ENCODE results near the gene CDK5. TPM values are rescaled to one million over a fixed set of nuclear protein-coding genes. Genes with fewer than 3 reads are reported as not detected.

The CDK5 gene
- total RNA-seq, 5 donors from 2014 or later (not counting 1 experiment from before 2014, with no cell fraction given) = 5.3 to 8.4 (median 6.5) TPM

DNA sequence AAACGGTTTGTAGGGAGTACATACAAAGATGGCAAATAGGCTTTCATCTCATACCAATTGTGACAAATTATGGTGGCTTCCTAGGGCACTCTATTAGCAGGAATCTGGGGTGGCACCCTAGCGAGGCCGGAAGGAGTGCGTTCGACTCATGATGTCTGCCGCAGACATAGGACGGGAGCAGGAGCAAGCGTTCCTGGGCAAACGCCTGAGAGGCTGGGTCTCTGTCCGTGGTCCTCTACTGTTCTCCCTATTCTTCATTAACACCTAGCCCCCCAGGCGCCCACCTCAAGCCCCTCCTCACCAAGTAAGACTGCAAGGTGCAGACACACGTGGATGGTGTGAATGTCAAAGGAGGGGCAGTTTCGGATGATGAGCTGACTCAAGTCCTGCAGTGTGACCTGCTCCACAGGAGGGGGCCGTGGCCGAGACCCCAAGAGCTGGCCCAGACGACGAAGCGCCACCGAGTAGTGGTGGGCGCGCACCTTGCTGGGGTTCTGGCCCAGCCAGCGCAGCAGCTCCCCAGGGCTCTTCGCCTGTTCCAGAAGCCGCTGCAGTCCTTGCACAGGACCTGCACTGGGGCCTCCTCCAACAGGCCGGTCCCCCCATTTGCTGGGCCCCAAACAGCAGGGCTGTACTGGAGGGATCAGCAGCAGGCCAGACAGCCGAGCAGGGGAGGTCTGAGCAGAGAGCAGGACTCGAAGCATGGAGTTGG lies 21.7 kb upstream of the CDK5 start:
- no peak for ATAC-seq (replicated peaks in 1 of 4)
- peaks cover 15 to 54% of the 10 kb centered on the region in 2 experiments for H3K4me1 ChIP-seq (ENCODE audit: control insufficient read depth in 1 of 2, extremely low read depth in 1 of 2, insufficient read depth in 2 of 2, low read length in 2 of 2)
- H3K4me3 Mint-ChIP-seq = peak overlapping the region; percentile 79 to 85 (median 80)
- DNase-seq = no peak
- H3K36me3 Mint-ChIP-seq = peaks cover 13% of the 10 kb centered on the region
- no peaks in the 10 kb centered on the region for H3K27me3 Mint-ChIP-seq
- H3K4me1 Mint-ChIP-seq = peaks cover 26 to 37% (median 27%) of the 10 kb centered on the region in 3 donors
- peak overlapping the region in 1 of 2 donors; percentile 82 for H3K27ac Mint-ChIP-seq
- WGBS (ENCODE audit: insufficient coverage) = 97% methylated on average over 21 of the region's 27 CpGs
- no peaks in the 10 kb centered on the region for H3K9me3 ChIP-seq
- CTCF ChIA-PET = no interaction called here
- H3K9me3 Mint-ChIP-seq = no peaks in the 10 kb centered on the region
- H3K27me3 ChIP-seq (replicated peaks in 1 of 2; ENCODE audit: control insufficient read depth in 2 of 2, extremely low read depth in 1 of 2, insufficient read depth in 2 of 2, low read length in 1 of 2) = no peaks in the 10 kb centered on the region
- POLR2A ChIA-PET = no interaction called here
- H3K27ac ChIP-seq (ENCODE audit: low read length) = peak overlapping the region; percentile 64
- H3K36me3 ChIP-seq (ENCODE audit: control insufficient read depth in 2 of 2, extremely low read depth in 1 of 2, insufficient read depth in 1 of 2, low read length in 1 of 2) = peaks cover 14 to 22% of the 10 kb centered on the region in 2 donors
- peak overlapping the region; percentile 77 to 90 for H3K4me3 ChIP-seq (ENCODE audit: control insufficient read depth in 1 of 2, extremely low read depth in 1 of 2, low read length in 1 of 2)

DNA sequence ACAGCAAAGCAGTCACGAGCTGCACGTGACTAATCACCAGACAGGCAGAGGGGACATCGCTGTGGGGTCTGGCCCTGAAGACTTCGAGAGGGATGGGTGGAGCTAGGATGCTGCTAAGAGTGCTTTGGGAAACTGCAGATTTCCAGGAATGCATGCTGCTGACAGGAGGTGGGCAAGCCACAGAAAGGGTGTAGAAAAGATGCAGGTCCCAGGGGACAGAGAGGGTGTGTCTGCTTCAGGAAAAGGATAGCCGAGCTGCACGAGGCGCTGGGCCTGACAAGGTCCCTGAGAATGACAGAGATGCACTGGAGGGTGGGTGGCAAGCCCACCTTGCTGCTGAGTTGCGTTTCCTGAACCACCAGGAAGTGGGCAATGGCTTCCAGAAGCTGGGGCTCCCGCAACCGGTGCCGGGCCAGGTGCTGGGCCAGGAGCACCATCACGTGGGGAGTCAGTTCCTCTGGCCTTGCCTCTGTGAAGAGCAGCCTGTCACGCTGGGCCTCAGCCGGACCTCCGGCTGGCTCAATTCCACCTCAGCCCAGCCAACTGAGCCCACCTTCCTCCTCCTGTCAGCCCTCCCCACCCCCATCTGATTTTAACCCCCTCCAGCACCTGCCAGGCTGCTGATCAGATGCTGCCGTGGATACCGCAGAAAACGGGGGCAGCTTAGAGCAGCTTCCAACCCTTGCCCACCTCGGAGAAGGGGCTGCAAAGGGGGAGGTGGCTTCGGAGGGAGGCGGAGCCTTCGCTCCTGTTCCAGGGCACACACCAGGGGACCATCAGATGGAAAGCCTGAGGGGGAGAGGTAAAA lies 20.7 kb upstream of the CDK5 start:
- H3K27me3 Mint-ChIP-seq = no peaks in the 10 kb centered on the region
- Histone ChIP-seq H3K4me1 (ENCODE audit: control insufficient read depth in 1 of 2, extremely low read depth in 1 of 2, insufficient read depth in 2 of 2, low read length in 2 of 2) (peaks cover 11 to 44% of the 10 kb centered on the region in 2 experiments), H3K9me3 (no peaks in the 10 kb centered on the region), H3K4me3 (ENCODE audit: control insufficient read depth in 1 of 2, extremely low read depth in 1 of 2, low read length in 1 of 2) (no peak overlapping the region), H3K27ac (ENCODE audit: low read length) (no peak overlapping the region), H3K27me3 (replicated peaks in 1 of 2; ENCODE audit: control insufficient read depth in 2 of 2, extremely low read depth in 1 of 2, insufficient read depth in 2 of 2, low read length in 1 of 2) (no peaks in the 10 kb centered on the region), H3K36me3 (ENCODE audit: control insufficient read depth in 2 of 2, extremely low read depth in 1 of 2, insufficient read depth in 1 of 2, low read length in 1 of 2) (peaks cover 20 to 32% of the 10 kb centered on the region in 2 donors)
- WGBS (ENCODE audit: insufficient coverage) = 78% methylated on average over 22 of the region's 22 CpGs
- ATAC-seq (replicated peaks in 1 of 4) (no peak), DNase-seq (no peak)
- POLR2A ChIA-PET = interaction anchor here in 1 of 2 donors (0.6 kb wide), 1 partner anchor 22 kb away, joined by 4 read pairs; no protein-coding TSS in a partner anchor
- peaks cover 18 to 34% (median 25%) of the 10 kb centered on the region in 3 donors for H3K4me1 Mint-ChIP-seq
- H3K27ac Mint-ChIP-seq = peak overlapping the region; percentile 2 to 71
- no peaks in the 10 kb centered on the region for H3K9me3 Mint-ChIP-seq
- H3K36me3 Mint-ChIP-seq = peaks cover 13% of the 10 kb centered on the region
- CTCF ChIA-PET = interaction anchor here in 1 of 2 donors (0.6 kb wide), 1 partner anchor 100 kb away, joined by 5 read pairs; no protein-coding TSS in a partner anchor
- peak overlapping the region; percentile 79 to 85 (median 80) for H3K4me3 Mint-ChIP-seq

DNA sequence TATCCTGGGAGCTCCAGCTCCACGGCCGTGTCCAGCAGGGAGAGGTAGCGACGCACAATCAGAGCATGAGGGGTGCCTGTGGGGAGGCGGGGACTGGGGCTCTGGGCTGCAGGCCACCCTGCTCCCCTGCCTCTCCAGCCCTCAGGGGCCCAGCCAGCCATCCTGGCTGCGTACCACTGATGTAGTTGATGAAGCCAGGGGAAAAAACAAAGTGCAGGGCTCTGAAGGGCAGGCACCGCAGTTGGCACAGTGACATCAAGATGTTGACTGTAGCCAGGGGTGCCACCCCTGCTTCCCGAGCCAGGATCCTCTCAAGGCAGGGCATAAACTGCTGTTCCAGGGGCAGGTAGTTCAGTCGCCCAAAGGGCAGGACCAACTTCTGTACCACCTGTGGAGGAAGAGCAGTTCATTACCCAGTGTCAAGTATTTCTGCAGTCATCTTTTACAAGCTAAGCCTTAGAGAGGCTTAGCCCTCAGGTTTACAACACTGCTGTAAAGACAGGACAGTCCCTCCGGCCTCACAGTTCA lies 20.1 kb upstream of the CDK5 start:
- Histone ChIP-seq H3K27me3 (replicated peaks in 1 of 2; ENCODE audit: control insufficient read depth in 2 of 2, extremely low read depth in 1 of 2, insufficient read depth in 2 of 2, low read length in 1 of 2) (no peaks in the 10 kb centered on the region), H3K9me3 (no peaks in the 10 kb centered on the region), H3K4me1 (ENCODE audit: control insufficient read depth in 1 of 2, extremely low read depth in 1 of 2, insufficient read depth in 2 of 2, low read length in 2 of 2) (peaks cover 11 to 43% of the 10 kb centered on the region in 2 experiments), H3K4me3 (ENCODE audit: control insufficient read depth in 1 of 2, extremely low read depth in 1 of 2, low read length in 1 of 2) (no peak overlapping the region), H3K27ac (ENCODE audit: low read length) (no peak overlapping the region), H3K36me3 (ENCODE audit: control insufficient read depth in 2 of 2, extremely low read depth in 1 of 2, insufficient read depth in 1 of 2, low read length in 1 of 2) (peaks cover 20 to 35% of the 10 kb centered on the region in 2 donors)
- ChIA-PET CTCF (no interaction called here), POLR2A (interaction anchor here (0.6 kb wide), 2 partner anchors 22 to 1482 kb away, joined by 3 to 4 read pairs; no protein-coding TSS in a partner anchor)
- DNase-seq = no peak
- Mint-ChIP-seq H3K4me3 (peak overlapping the region; percentile 50 to 59 (median 58)), H3K27me3 (no peaks in the 10 kb centered on the region), H3K9me3 (no peaks in the 10 kb centered on the region), H3K4me1 (peaks cover 15 to 31% (median 23%) of the 10 kb centered on the region in 3 donors), H3K36me3 (peaks cover 13% of the 10 kb centered on the region), H3K27ac (peak overlapping the region in 1 of 2 donors; percentile 71)
- 91% methylated on average over 9 of the region's 10 CpGs for WGBS (ENCODE audit: insufficient coverage)
- ATAC-seq (replicated peaks in 1 of 4) = no peak

DNA sequence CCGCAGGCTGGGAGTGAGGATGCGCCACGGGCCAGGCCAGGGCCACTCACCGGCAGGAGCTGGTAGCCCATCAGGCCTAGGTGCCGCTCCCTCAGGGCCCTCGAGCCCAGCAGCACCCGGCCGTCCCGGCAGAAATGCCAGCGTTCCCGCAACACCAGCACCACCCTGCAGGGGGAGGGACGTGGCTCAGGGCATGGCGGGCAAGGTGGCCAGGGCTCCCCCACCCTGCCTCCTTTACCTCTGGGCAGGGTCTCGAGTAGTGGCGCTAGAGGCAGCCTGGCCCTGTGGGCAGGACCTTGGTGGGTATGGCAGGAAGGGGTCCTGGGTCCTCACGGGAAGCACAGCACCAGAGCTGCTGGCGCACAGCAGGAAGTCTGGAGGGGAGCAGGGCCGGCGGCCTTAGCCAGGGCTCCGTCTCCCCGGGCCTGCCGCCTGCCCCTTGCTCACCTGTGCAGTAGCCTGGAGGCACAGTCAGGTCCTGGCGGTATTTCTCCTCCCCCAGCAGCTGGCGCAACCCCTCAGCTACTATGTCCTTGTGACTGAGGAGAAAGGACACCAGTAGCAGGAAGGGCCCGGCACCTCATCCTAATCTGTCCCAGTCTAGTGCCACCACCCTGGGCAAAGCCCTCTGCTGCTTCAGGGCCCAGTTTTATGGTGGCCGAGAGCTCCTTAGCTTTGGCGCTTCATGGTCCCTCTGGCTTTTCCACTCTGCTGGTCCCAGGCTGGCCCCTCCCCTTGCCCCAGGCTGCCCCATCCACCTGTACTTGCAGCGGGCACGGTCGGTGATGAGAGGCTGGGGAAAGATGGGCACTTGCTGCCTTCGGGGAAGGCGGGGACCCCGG lies 19.4 kb upstream of the CDK5 start:
- H3K9me3 Mint-ChIP-seq = no peaks in the 10 kb centered on the region
- POLR2A ChIA-PET = interaction anchor here (0.6 kb wide), 2 partner anchors 21 to 1483 kb away, joined by 3 to 4 read pairs; no protein-coding TSS in a partner anchor
- H3K36me3 Mint-ChIP-seq = peaks cover 13% of the 10 kb centered on the region
- H3K4me3 Mint-ChIP-seq = no peak overlapping the region
- Histone ChIP-seq H3K27me3 (replicated peaks in 1 of 2; ENCODE audit: control insufficient read depth in 2 of 2, extremely low read depth in 1 of 2, insufficient read depth in 2 of 2, low read length in 1 of 2) (no peaks in the 10 kb centered on the region), H3K4me1 (ENCODE audit: control insufficient read depth in 1 of 2, extremely low read depth in 1 of 2, insufficient read depth in 2 of 2, low read length in 2 of 2) (peaks cover 7 to 36% of the 10 kb centered on the region in 2 experiments), H3K4me3 (ENCODE audit: control insufficient read depth in 1 of 2, extremely low read depth in 1 of 2, low read length in 1 of 2) (no peak overlapping the region), H3K36me3 (ENCODE audit: control insufficient read depth in 2 of 2, extremely low read depth in 1 of 2, insufficient read depth in 1 of 2, low read length in 1 of 2) (peaks cover 24 to 36% of the 10 kb centered on the region in 2 donors), H3K27ac (ENCODE audit: low read length) (no peak overlapping the region), H3K9me3 (no peaks in the 10 kb centered on the region)
- ATAC-seq (replicated peaks in 1 of 4) (no peak), DNase-seq (no peak)
- H3K27ac Mint-ChIP-seq = no peak overlapping the region
- CTCF ChIA-PET = no interaction called here
- H3K27me3 Mint-ChIP-seq = no peaks in the 10 kb centered on the region
- peaks cover 11 to 25% (median 20%) of the 10 kb centered on the region in 3 donors for H3K4me1 Mint-ChIP-seq
- 86% methylated on average over 20 of the region's 33 CpGs for WGBS (ENCODE audit: insufficient coverage)

DNA sequence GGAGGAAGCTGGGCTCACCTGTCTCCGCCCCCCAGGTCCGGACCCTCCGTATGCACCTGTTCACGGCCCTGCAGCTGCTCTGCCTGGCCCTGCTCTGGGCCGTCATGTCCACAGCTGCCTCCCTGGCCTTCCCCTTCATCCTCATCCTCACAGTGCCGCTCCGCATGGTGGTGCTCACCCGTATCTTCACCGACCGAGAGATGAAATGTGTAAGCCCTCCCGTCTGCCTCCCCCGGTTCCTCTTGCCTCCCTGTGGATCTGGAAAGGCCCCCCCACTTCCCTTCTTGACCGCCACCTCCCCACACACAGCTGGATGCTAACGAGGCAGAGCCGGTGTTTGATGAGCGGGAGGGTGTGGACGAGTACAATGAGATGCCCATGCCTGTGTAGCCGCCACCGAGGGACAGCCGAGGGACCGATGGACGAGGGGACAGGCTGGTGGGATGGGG lies 18.3 kb upstream of the CDK5 start:
- no peak for DNase-seq
- 97% methylated on average over 6 of the region's 22 CpGs for WGBS (ENCODE audit: insufficient coverage)
- peaks cover 17% of the 10 kb centered on the region for H3K36me3 Mint-ChIP-seq
- ChIA-PET CTCF (no interaction called here), POLR2A (no interaction called here)
- no peak overlapping the region for H3K4me3 ChIP-seq (ENCODE audit: control insufficient read depth in 1 of 2, extremely low read depth in 1 of 2, low read length in 1 of 2)
- no peaks in the 10 kb centered on the region for H3K27me3 Mint-ChIP-seq
- no peaks in the 10 kb centered on the region for H3K9me3 Mint-ChIP-seq
- H3K9me3 ChIP-seq = no peaks in the 10 kb centered on the region
- H3K27me3 ChIP-seq (replicated peaks in 1 of 2; ENCODE audit: control insufficient read depth in 2 of 2, extremely low read depth in 1 of 2, insufficient read depth in 2 of 2, low read length in 1 of 2) = no peaks in the 10 kb centered on the region
- peaks cover 11 to 21% (median 14%) of the 10 kb centered on the region in 3 donors for H3K4me1 Mint-ChIP-seq
- no peak for ATAC-seq (replicated peaks in 1 of 4)
- no peak overlapping the region for H3K4me3 Mint-ChIP-seq
- no peak overlapping the region for H3K27ac Mint-ChIP-seq
- peaks cover 7 to 25% of the 10 kb centered on the region in 2 experiments for H3K4me1 ChIP-seq (ENCODE audit: control insufficient read depth in 1 of 2, extremely low read depth in 1 of 2, insufficient read depth in 2 of 2, low read length in 2 of 2)
- no peak overlapping the region for H3K27ac ChIP-seq (ENCODE audit: low read length)
- H3K36me3 ChIP-seq (ENCODE audit: control insufficient read depth in 2 of 2, extremely low read depth in 1 of 2, insufficient read depth in 1 of 2, low read length in 1 of 2) = peaks cover 26 to 43% of the 10 kb centered on the region in 2 donors

Data from T-cell (primary cell).